ENCODE data around the gene PLP1.
"Not testable (repeated sequence)": the region's sequence is repeated elsewhere in the genome, so short reads cannot be mapped to it uniquely, and the experiment has no call there.

The PLP1 gene

GRCh38 chrX:103781706-103782105 is 5.1 kb downstream of the PLP1 start:
- DNase-seq = no peak

- no peak for DNase-seq
Measured at GRCh38 chrX:103782640-103783039, 6.0 kb downstream of the PLP1 start.

DNA sequence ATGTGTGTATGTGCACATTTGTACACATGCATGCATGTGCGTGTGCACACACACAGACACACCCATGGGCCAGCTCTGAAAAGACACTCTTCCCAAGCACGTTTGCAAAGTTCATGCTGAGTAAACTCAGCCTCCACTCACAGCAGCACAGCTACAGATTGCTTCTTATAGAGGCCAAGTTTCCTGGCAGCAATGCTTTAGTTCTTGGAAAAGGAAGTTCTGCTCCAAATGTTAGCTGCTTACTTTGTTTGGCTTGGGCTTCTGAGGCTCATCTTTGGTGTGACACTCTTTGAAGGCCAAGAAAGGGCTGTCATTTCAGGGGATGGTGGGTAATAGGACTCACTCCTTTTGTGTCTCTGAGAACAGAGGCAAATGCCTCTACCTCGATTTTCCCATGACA is 6.6 kb downstream of the PLP1 start:
- DNase-seq = no peak

DNA sequence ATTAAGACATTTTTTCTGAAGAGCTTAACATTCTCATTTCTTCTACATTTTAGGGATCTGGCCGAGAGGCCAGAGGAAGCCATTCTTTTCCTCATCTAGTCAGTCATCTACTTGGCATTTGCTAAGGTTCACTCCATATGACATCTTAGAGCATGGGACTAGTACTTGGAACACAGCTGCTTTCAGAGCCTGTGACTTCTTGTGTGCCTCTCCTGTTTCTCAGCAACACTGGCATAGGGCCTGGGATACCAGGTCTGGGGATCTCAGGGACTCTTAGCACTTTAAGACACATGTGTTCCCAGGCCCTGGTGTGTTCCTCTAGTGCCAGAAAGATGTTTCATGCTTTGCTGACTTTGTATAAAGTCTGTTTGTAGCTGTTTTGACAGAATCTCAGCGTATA is 7.3 kb downstream of the PLP1 start:
- DNase-seq = no peak

GRCh38 chrX:103789004-103789403 is 12.4 kb downstream of the PLP1 start:
- DNase-seq = peak; percentile 38

GRCh38 chrX:103791228-103791627 is 14.6 kb downstream of the PLP1 start:
- DNase-seq = no peak

GRCh38 chrX:103791826-103792485 is 15.3 kb downstream of the PLP1 start:
- no peak for DNase-seq

GRCh38 chrX:103792916-103793544 is 16.4 kb downstream of the PLP1 start:
- DNase-seq = no peak

DNA sequence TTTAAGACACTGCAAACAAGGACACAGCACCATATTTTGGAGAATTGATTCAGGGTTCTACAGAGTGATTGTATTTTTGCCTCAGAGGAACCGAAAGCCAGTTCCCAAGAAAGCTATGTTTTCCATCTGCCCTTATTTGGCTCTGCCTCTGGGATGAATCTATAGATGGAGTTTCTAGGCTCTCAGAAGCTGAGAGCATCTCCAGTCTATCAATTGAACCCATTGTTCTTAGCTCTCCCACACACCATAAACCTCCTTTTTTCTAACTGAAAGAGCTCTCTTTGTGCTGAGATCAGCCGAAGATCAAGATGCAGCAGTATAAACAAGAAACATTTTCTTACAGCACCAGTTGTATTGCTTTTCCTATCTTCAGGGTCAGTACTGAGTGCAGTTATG is 16.9 kb downstream of the PLP1 start:
- DNase-seq = no peak

DNA sequence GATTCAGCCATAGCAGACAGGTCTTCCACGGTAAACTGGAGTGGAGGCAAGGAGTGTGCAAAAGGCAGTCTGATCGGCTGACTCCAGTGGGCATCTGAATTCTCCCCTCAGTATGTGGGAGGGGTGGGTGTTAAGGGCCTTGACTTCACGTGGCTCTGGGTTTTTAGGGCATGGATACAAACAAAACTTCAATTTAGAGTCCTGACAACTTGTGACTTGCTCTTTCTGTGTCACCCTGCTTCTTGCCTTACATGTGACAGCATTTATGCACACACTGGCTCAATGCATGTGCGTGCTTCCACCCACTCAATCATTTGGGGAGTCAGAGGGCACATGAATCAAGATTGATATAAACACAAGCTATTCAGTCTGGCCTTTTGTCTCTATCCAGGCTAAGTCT is 17.5 kb downstream of the PLP1 start:
- DNase-seq = no peak

DNA sequence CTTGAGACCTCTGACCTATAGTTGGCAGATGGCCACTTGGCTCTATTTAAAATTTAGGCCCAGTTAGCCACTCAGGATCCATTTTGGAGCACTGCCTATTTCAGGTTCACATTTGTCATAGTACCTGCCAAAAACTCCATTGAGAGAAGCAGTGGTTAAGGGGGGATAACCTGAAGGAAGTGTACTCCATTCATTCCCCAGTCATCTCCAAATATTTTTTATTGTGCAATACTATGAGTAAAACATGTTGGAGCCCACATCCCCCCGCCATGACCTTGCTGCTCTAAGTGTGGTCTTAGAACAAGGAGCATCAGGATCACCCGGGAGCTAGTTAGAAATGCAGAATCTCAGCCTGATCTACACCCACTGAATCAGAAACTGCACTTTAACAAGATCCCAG is 21.1 kb downstream of the PLP1 start:
- DNase-seq = no peak

- no peak for DNase-seq
Measured at GRCh38 chrX:103800318-103800717, 23.7 kb downstream of the PLP1 start.

GRCh38 chrX:103805860-103806259 is 29.2 kb downstream of the PLP1 start:
- DNase-seq = no peak

DNA sequence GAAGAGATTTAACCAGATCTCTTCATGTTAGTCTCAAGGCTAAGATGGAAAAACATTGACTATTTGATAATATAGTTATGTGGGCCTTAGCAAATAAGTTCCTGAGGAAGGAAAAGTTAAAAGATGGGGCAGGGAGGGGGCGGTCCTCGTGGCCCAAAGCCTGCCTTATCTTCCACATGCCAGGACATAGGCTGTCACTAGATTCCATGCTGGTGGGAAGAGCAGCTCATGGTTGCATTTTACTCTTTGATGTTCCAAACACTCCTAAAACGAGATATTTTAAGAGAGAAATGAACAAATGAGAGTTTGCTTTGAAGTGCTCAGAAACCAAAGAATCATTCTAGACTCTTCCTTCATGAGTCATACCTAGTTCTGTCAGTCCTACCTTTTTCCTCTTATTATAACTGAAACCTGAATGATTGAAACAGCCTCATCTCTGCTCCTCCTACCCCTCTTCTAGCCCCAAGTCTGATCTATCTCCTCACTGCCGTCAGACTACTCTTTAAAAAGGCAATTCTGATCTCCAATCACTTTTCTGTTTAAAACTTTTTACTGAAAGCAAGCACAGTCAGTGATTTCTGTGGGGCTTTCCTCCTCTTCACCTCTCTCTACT is 30.3 kb downstream of the PLP1 start:
- no peak for DNase-seq

- DNase-seq = no peak
Measured at GRCh38 chrX:103811858-103812257, 35.2 kb downstream of the PLP1 start.

DNA sequence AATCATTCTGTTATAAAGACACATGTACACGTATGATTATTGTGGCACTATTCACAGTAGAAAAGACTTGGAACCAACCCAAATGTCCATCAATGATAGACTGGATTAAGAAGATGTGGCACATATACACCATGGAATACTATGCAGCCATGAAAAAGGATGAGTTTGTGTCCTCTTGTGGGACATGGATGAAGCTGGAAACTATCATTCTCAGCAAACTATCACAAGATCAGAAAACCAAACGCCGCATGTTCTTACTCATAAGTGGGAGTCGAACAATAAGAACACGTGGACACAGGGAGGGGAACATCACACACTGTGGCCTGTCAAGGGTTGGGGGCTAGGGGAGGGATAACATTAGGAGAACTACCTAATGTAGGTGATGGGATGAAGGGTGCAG is 40.5 kb downstream of the PLP1 start:
- not testable (repeated sequence) for DNase-seq

DNA sequence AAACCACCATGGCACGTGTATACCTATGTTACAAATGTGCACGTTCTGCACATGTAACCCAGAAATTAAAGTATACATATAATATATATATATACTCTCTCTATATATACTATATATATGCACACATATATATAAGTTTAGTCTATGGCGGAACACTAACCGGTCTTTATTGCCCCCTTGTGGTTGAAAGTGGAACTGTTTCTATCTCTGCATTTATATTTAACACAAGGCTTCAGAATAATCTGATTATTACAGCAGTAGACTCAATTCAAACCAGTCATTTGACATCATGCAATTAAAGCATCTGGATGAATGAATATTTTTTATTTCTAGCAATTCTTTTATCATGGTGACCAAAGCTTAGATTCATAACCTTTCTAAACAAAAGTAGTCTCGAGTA is 40.9 kb downstream of the PLP1 start:
- DNase-seq = peak; percentile 55

- peak; percentile 11 for DNase-seq
Measured at GRCh38 chrX:103818842-103819619, 42.4 kb downstream of the PLP1 start.

- DNase-seq = not testable (repeated sequence)
Measured at GRCh38 chrX:103820802-103821201, 44.2 kb downstream of the PLP1 start.

- DNase-seq = no peak
Measured at GRCh38 chrX:103823591-103823990, 47.0 kb downstream of the PLP1 start.

DNA sequence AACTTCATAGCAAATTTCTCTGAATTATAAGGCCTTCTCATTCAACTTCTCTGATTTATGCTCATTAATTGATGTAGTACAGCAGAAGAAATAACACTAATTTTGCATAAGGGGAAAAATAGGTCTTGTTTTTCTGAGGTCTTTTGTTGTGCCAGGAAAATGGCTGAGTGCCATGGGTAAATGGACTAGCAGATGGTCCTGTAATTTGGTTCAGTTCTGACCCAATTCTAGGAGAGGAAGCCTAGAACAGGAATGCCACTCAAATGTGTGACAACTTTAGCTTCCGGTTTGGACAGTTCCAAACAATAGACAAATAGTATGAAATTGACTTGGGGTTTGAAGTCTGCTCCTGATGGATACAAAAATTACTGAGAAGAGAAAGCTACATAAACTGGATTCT is 49.2 kb downstream of the PLP1 start:
- no peak for DNase-seq

DNA sequence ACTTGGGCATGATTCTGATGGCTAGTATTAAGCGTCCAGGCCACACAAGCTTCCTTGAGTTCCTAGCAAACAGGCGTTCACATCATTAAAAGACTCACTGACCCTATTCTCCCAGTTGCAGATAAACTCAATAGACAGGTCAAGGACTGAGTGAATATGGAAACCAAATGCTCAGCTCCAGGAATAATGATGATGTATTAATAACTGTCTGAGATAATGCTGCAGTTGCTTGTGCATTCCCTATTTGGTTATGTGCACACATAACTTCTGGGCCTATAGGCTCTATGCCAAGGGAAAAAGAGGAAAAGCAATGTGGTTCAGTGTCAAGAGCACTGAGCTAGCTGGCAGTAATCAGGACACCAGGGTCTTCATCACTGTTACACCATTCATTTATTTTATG is 51.9 kb downstream of the PLP1 start:
- DNase-seq = no peak

GRCh38 chrX:103830848-103831247 is 54.2 kb downstream of the PLP1 start:
- DNase-seq = no peak

GRCh38 chrX:103831342-103831802 is 54.7 kb downstream of the PLP1 start:
- peak; percentile 39 for DNase-seq

Data from inflammatory macrophage treated with lipopolysaccharide for 4 hours (primary cell).